Jurkat, Clone E6-1 (cell line): ENCODE results near the gene HTR6.
A peak's percentile ranks its signal among the peaks of the same experiment; 100 is the strongest.

Experiments used
- DNase-seq: peaks from one replicate; pipeline ENCODE4 v3.0.0-alpha.2; 2011; ENCODE audit warnings: low read depth, low spot score
- H3K4me3 ChIP-seq: 2 replicates; pipeline ENCODE4 v1.5.1; 2011; ENCODE audit warnings: mild to moderate bottlenecking, low read length, control low read depth, moderate library complexity

The HTR6 gene

GRCh38 chr1:19708567-19709110 lies 44.0 kb downstream of the HTR6 start:
- no peak for DNase-seq
- H3K4me3 ChIP-seq = no peak overlapping the region

- DNase-seq = no peak
- no peak overlapping the region for H3K4me3 ChIP-seq
These were observed 44.7 kb downstream of the HTR6 start for GRCh38 chr1:19709260-19709793.

GRCh38 chr1:19710825-19711611 lies 46.3 kb downstream of the HTR6 start:
- peak; percentile 51 for DNase-seq
- no peak overlapping the region for H3K4me3 ChIP-seq

GRCh38 chr1:19712928-19713327 lies 48.3 kb downstream of the HTR6 start:
- no peak overlapping the region for H3K4me3 ChIP-seq
- DNase-seq = no peak

GRCh38 chr1:19715334-19716203 lies 50.9 kb downstream of the HTR6 start:
- peak; percentile 88 for DNase-seq

GRCh38 chr1:19717467-19717866 lies 52.8 kb downstream of the HTR6 start:
- H3K4me3 ChIP-seq = no peak overlapping the region
- no peak for DNase-seq

More at GRCh38 chr1:19715334-19716203, 50.9 kb downstream of the HTR6 start:
- H3K4me3 ChIP-seq = no peak overlapping the region

GRCh38 chr1:19720174-19720573 lies 55.5 kb downstream of the HTR6 start:
- H3K4me3 ChIP-seq = no peak overlapping the region
- no peak for DNase-seq

- DNase-seq = no peak
- H3K4me3 ChIP-seq = no peak overlapping the region
These were observed 56.3 kb downstream of the HTR6 start for GRCh38 chr1:19720973-19721372.

- no peak overlapping the region for H3K4me3 ChIP-seq
- DNase-seq = no peak
These were observed 59.2 kb downstream of the HTR6 start for GRCh38 chr1:19723874-19724273.

GRCh38 chr1:19725606-19726005 lies 60.9 kb downstream of the HTR6 start:
- DNase-seq = no peak
- no peak overlapping the region for H3K4me3 ChIP-seq

- no peak overlapping the region for H3K4me3 ChIP-seq
- no peak for DNase-seq
These were observed 63.9 kb downstream of the HTR6 start for GRCh38 chr1:19728413-19729145.

GRCh38 chr1:19730232-19730631 lies 65.6 kb downstream of the HTR6 start:
- no peak for DNase-seq
- H3K4me3 ChIP-seq = no peak overlapping the region
